Liver (tissue), 9 donors: Measurements from ENCODE around the gene CLN3. TPM values are rescaled to one million over a fixed set of nuclear protein-coding genes. Genes with fewer than 3 reads are reported as not detected.

Source experiments
- DNase-seq: peaks from one replicate; pipeline ENCODE4 v3.0.0-alpha.2; 2017; ENCODE audit warnings: low spot score
- H3K27ac ChIP-seq, 2 donors: one replicate each; pipeline ENCODE4 v1.7.0; 2013; ENCODE audit warnings: inconsistent platforms in 2 of 2, low read length in 2 of 2, control low read depth in 1 of 2, low read depth in 1 of 2, mild to moderate bottlenecking in 1 of 2
- H3K27me3 ChIP-seq, 4 donors: one replicate each; pipeline versions ENCODE4 v1.6.1 to v1.7.0; 2013; ENCODE audit warnings: low read length in 3 of 4, inconsistent platforms in 1 of 4, mild to moderate bottlenecking in 1 of 4, moderate library complexity in 1 of 4; ENCODE audit not compliant: control insufficient read depth in 4 of 4, insufficient read depth in 4 of 4
- H3K36me3 ChIP-seq, 4 donors: one replicate each; pipeline versions ENCODE4 v1.6.1 to v1.7.0; 2013; ENCODE audit warnings: low read length in 3 of 4, mild to moderate bottlenecking in 3 of 4, low read depth in 1 of 4, moderate library complexity in 1 of 4; ENCODE audit not compliant: control insufficient read depth in 4 of 4, insufficient read depth in 3 of 4
- H3K4me1 ChIP-seq, 4 donors: one replicate each; pipeline versions ENCODE4 v1.6.1 to v1.7.0; 2013; ENCODE audit warnings: low read length in 3 of 4, mild to moderate bottlenecking in 3 of 4, moderate library complexity in 1 of 4; ENCODE audit not compliant: control insufficient read depth in 4 of 4, insufficient read depth in 4 of 4
- H3K4me3 ChIP-seq, 3 donors: one replicate each; pipeline versions ENCODE4 v1.6.1 to v1.7.0; 2013; ENCODE audit warnings: low read length in 3 of 3, control low read depth in 1 of 3, low read depth in 1 of 3, mild to moderate bottlenecking in 1 of 3
- H3K9ac ChIP-seq, 2 donors: one replicate each; pipeline ENCODE4 v1.7.0; 2013; ENCODE audit warnings: low read length in 2 of 2, mild to moderate bottlenecking in 2 of 2, moderate library complexity in 2 of 2, control low read depth in 1 of 2, low read depth in 1 of 2
- H3K9me3 ChIP-seq, 4 donors: one replicate each; pipeline versions ENCODE4 v1.6.1 to v1.7.0; 2013; ENCODE audit warnings: low read length in 3 of 4; ENCODE audit not compliant: control insufficient read depth in 4 of 4
- EGR1 ChIP-seq, 2 donors: IDR thresholded peaks; 2 replicates each; pipeline ENCODE4 v1.6.1; 2016 to 2018; ENCODE audit warnings: antibody characterized with exemption in 2 of 2, low read depth in 2 of 2
- FOXA1 ChIP-seq: IDR thresholded peaks from 2 replicates; pipeline ENCODE4 v1.6.1; 2016; ENCODE audit warnings: antibody characterized with exemption
- FOXA2 ChIP-seq: IDR thresholded peaks from 2 replicates; pipeline ENCODE4 v1.6.1; 2016; ENCODE audit warnings: antibody characterized with exemption
- GABPA ChIP-seq, 2 donors: IDR thresholded peaks in 1 of 2; conservative IDR thresholded peaks in 1 of 2; 2 replicates each; pipeline ENCODE4 v1.6.1; 2016; ENCODE audit warnings: antibody characterized with exemption in 2 of 2, mild to moderate bottlenecking in 1 of 2, moderate library complexity in 1 of 2
- HNF4A ChIP-seq, 2 donors: conservative IDR thresholded peaks; 2 replicates each; pipeline ENCODE4 v1.6.1; 2016; ENCODE audit warnings: antibody characterized with exemption in 2 of 2, mild to moderate bottlenecking in 2 of 2
- HNF4G ChIP-seq: IDR thresholded peaks from 2 replicates; pipeline ENCODE4 v1.6.1; 2016; ENCODE audit warnings: antibody characterized with exemption
- JUND ChIP-seq, 2 donors: IDR thresholded peaks; 2 replicates each; pipeline ENCODE4 v1.6.1; 2016; ENCODE audit warnings: antibody characterized with exemption in 2 of 2
- MAX ChIP-seq: IDR thresholded peaks from 2 replicates; pipeline ENCODE4 v1.6.1; 2016; ENCODE audit warnings: antibody characterized with exemption
- NR2F2 ChIP-seq: IDR thresholded peaks from 2 replicates; pipeline ENCODE4 v1.6.1; 2016; ENCODE audit warnings: antibody characterized with exemption
- RAD21 ChIP-seq, 2 donors: IDR thresholded peaks; 2 replicates each; pipeline ENCODE4 v1.6.1; 2016; ENCODE audit warnings: antibody characterized with exemption in 2 of 2, mild to moderate bottlenecking in 2 of 2
- RXRA ChIP-seq, 2 donors: IDR thresholded peaks; 2 replicates each; pipeline ENCODE4 v1.6.1; 2017 to 2018; ENCODE audit warnings: antibody characterized with exemption in 2 of 2, mild to moderate bottlenecking in 1 of 2
- SP1 ChIP-seq: IDR thresholded peaks from 2 replicates; pipeline ENCODE4 v1.6.1; 2018; ENCODE audit warnings: antibody characterized with exemption, mild to moderate bottlenecking
- TAF1 ChIP-seq: conservative IDR thresholded peaks from 2 replicates; pipeline ENCODE4 v1.6.1; 2016; ENCODE audit warnings: antibody characterized with exemption, mild to moderate bottlenecking
- YY1 ChIP-seq: IDR thresholded peaks from 2 replicates; pipeline ENCODE4 v1.6.1; 2016; ENCODE audit warnings: antibody characterized with exemption, mild to moderate bottlenecking
- ZBTB33 ChIP-seq: IDR thresholded peaks from 2 replicates; pipeline ENCODE4 v1.6.1; 2016; ENCODE audit warnings: antibody characterized with exemption
- WGBS: extraction: QIAGEN DNeasy Blood & Tissue Kit; methylation state at CpG from one replicate; pipeline ENCODE4 v1.1.7; 2013; 5-methylcytosine and 5-hydroxymethylcytosine counted together
- polyA plus RNA-seq, 2 donors: library from polyadenylated mRNA; stranded (reverse) in 1 of 2; unstranded in 1 of 2; fragments of 200-250 nt in 1 of 2; fragments of >200 nt in 1 of 2; fragmentation: Nextera tagmentation in 1 of 2; extraction: Ambion mirVana in 1 of 2; gene quantifications; one replicate each; pipeline versions ENCODE4 v1.2.1 to v1.2.3, GENCODE V29; 2013 to 2015
- total RNA-seq, 2 donors: library from RNA; depleted of rRNA; stranded (reverse); fragments of >200 nt; gene quantifications; one replicate each; pipeline ENCODE4 v1.2.3, GENCODE V29; 2014
- TF ChIP-seq, protein P1 (sequence below): IDR thresholded peaks from 2 replicates; pipeline ENCODE4 v1.6.1; 2016; ENCODE audit warnings: antibody characterized with exemption, mild to moderate bottlenecking
- TF ChIP-seq, protein P2 (sequence below): IDR thresholded peaks from 2 replicates; pipeline ENCODE4 v1.6.1; 2016; ENCODE audit warnings: antibody characterized with exemption
- TF ChIP-seq, protein P3 (sequence below): fragments of 150-350 bp; IDR thresholded peaks from 2 replicates; pipeline ENCODE4 v1.5.1; 2017; ENCODE audit warnings: improper control_type of control experiment, low read depth, low read length; ENCODE audit not compliant: missing input control
- donor health status: healthy.
- donor health status: healthy.
- donor health status: healthy.
- donor health status: healthy.
- donor health status: healthy.

Gene CLN3
- total RNA-seq (10 to 100 TPM; 16.1 to 16.3 TPM), polyA plus RNA-seq (10 to 100 TPM; 22.3 to 23.6 TPM)

DNA sequence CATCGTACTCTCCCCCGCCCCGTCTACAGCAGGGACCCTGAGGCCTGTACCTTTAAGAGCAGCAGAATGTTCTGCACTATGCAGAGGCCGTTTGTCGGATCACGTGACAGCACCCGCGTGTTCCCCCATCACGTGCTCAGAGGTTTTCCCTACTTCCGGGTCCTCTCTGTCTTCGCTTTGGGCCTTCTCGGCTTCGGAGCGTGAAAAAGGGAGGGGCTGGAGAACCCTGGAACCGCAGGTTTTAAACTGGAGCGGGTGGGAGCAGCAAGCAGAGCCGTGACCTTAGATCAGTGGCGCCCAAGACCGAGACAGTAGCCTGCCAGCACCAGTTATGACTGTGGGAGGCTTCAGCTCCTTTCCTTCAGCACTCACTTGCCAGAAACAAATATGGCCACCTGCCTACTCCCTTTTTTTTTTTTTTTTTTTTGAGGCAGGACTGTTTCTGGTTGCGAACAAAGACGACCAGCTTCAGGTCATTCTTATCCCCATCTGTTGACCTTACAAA is at the start of gene CLN3:
Gene CLN3 (minus strand): TSS at position 105 of the 505 bp plus-strand sequence. CDS start 315 bp downstream, outside the sequence.
- Histone ChIP-seq H3K36me3 (peaks cover 3 to 12% (median 8%) of the 10 kb centered on the region in 4 donors), H3K4me3 (peak within 1 kb of the TSS; percentile 62 to 96 (median 95)), H3K27ac (peak within 1 kb of the TSS; percentile 80 to 98), H3K27me3 (no peaks in the 10 kb centered on the region), H3K9me3 (no peaks in the 10 kb centered on the region), H3K4me1 (peaks cover 0 to 17% (median 7%) of the 10 kb centered on the region in 4 donors), H3K9ac (peak within 1 kb of the TSS; percentile 85 to 93)
- peak; percentile 86 for DNase-seq
- TF ChIP-seq MAX (peak; percentile 99), JUND (IDR thresholded peaks at IDR 0.05) (no peak), RXRA (IDR thresholded peaks at IDR 0.05) (peak in 1 of 2 donors; percentile 51), YY1 (peak; percentile 100), FOXA2 (no peak), RAD21 (IDR thresholded peaks at IDR 0.05) (peak in 1 of 2 donors; percentile 36), SP1 (peak; percentile 37), GABPA (IDR thresholded peaks at IDR 0.05 in 1 of 2, conservative IDR thresholded peaks at IDR 0.05 in 1 of 2) (peak in 1 of 2 donors; percentile 79), FOXA1 (no peak), TAF1 (peak; percentile 72), NR2F2 (peak; percentile 28), HNF4A (conservative IDR thresholded peaks at IDR 0.05) (peak; percentile 24), HNF4G (no peak), EGR1 (IDR thresholded peaks at IDR 0.05; ENCODE audit: low read depth in 2 of 2) (peak in 1 of 2 donors; percentile 76), ZBTB33 (no peak)
- TF ChIP-seq, protein P1, sequence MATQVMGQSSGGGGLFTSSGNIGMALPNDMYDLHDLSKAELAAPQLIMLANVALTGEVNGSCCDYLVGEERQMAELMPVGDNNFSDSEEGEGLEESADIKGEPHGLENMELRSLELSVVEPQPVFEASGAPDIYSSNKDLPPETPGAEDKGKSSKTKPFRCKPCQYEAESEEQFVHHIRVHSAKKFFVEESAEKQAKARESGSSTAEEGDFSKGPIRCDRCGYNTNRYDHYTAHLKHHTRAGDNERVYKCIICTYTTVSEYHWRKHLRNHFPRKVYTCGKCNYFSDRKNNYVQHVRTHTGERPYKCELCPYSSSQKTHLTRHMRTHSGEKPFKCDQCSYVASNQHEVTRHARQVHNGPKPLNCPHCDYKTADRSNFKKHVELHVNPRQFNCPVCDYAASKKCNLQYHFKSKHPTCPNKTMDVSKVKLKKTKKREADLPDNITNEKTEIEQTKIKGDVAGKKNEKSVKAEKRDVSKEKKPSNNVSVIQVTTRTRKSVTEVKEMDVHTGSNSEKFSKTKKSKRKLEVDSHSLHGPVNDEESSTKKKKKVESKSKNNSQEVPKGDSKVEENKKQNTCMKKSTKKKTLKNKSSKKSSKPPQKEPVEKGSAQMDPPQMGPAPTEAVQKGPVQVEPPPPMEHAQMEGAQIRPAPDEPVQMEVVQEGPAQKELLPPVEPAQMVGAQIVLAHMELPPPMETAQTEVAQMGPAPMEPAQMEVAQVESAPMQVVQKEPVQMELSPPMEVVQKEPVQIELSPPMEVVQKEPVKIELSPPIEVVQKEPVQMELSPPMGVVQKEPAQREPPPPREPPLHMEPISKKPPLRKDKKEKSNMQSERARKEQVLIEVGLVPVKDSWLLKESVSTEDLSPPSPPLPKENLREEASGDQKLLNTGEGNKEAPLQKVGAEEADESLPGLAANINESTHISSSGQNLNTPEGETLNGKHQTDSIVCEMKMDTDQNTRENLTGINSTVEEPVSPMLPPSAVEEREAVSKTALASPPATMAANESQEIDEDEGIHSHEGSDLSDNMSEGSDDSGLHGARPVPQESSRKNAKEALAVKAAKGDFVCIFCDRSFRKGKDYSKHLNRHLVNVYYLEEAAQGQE = peak; percentile 83
- TF ChIP-seq, protein P2, sequence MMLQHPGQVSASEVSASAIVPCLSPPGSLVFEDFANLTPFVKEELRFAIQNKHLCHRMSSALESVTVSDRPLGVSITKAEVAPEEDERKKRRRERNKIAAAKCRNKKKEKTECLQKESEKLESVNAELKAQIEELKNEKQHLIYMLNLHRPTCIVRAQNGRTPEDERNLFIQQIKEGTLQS = no peak
- TF ChIP-seq, protein P3, sequence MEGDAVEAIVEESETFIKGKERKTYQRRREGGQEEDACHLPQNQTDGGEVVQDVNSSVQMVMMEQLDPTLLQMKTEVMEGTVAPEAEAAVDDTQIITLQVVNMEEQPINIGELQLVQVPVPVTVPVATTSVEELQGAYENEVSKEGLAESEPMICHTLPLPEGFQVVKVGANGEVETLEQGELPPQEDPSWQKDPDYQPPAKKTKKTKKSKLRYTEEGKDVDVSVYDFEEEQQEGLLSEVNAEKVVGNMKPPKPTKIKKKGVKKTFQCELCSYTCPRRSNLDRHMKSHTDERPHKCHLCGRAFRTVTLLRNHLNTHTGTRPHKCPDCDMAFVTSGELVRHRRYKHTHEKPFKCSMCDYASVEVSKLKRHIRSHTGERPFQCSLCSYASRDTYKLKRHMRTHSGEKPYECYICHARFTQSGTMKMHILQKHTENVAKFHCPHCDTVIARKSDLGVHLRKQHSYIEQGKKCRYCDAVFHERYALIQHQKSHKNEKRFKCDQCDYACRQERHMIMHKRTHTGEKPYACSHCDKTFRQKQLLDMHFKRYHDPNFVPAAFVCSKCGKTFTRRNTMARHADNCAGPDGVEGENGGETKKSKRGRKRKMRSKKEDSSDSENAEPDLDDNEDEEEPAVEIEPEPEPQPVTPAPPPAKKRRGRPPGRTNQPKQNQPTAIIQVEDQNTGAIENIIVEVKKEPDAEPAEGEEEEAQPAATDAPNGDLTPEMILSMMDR = no peak
- WGBS = under 1% methylated on average over 21 of the region's 21 CpGs
